Activated CD4-positive, alpha-beta T cell treated with anti-CD3 and anti-CD28 coated beads, Interleukin-2, Interleukin-4, amounts not matched to agents 100 ng/mL and 50 ng/mL, durations not matched to agents 16 hours and 8 hours (primary cell): ENCODE data around the gene ADAMTS15.

Source experiments
- DNase-seq: peaks from one replicate; pipeline ENCODE4 v3.0.0-alpha.2; 2020; ENCODE audit warnings: low spot score

The ADAMTS15 gene

GRCh38 chr11:130514316-130514715, 65.9 kb downstream of the ADAMTS15 start:
- no peak for DNase-seq

GRCh38 chr11:130514851-130515250, 66.4 kb downstream of the ADAMTS15 start:
- no peak for DNase-seq

- DNase-seq, result no peak
Measured at GRCh38 chr11:130515829-130516553, 67.5 kb downstream of the ADAMTS15 start.

- DNase-seq, result no peak
Measured at GRCh38 chr11:130516554-130517505, 68.4 kb downstream of the ADAMTS15 start.

GRCh38 chr11:130518164-130518680, 69.8 kb downstream of the ADAMTS15 start:
- DNase-seq, result no peak

- no peak for DNase-seq
Measured at GRCh38 chr11:130519128-130519932, 70.9 kb downstream of the ADAMTS15 start.

GRCh38 chr11:130520271-130520671, 71.8 kb downstream of the ADAMTS15 start:
- DNase-seq, result no peak

GRCh38 chr11:130522284-130522961, 74.0 kb downstream of the ADAMTS15 start:
- DNase-seq, result no peak

- no peak for DNase-seq
Measured at GRCh38 chr11:130523166-130523565, 74.7 kb downstream of the ADAMTS15 start.

GRCh38 chr11:130523609-130524008, 75.2 kb downstream of the ADAMTS15 start:
- DNase-seq, result no peak

- DNase-seq, result no peak
Measured at GRCh38 chr11:130524132-130524790, 75.8 kb downstream of the ADAMTS15 start.

GRCh38 chr11:130525307-130525706, 76.9 kb downstream of the ADAMTS15 start:
- DNase-seq, result no peak
